SK-N-SH (cell line): ENCODE results near the gene PCSK5.

ENCODE experiments used
- CTCF ChIP-seq: fragments of 200-600 bp; sonication (generic); IDR thresholded peaks from 2 replicates; pipeline ENCODE4 v1.6.1; 2017; ENCODE audit warnings: antibody characterized with exemption, mild to moderate bottlenecking, moderate library complexity
- EP300 ChIP-seq, 2 experiments: IDR thresholded peaks; 2 replicates each; pipeline versions ENCODE4 v1.4.0 to v1.6.1; 2012; ENCODE audit warnings: borderline replicate concordance in 1 of 2, low read depth in 1 of 2, low read length in 1 of 2
- EZH2phosphoT487 ChIP-seq: fragments of 200-600 bp; sonication (generic); IDR thresholded peaks from 2 replicates; pipeline ENCODE4 v1.6.1; 2017; ENCODE audit warnings: low read depth, mixed run types, mild to moderate bottlenecking, antibody characterized with exemption, moderate library complexity, borderline replicate concordance
- JUND ChIP-seq: IDR thresholded peaks from 2 replicates; pipeline ENCODE4 v1.4.0; 2012
- MEF2A ChIP-seq: IDR thresholded peaks from 2 replicates; pipeline ENCODE4 v1.4.0; 2012; ENCODE audit warnings: low read depth, borderline replicate concordance
- MXI1 ChIP-seq: IDR thresholded peaks from 2 replicates; pipeline ENCODE4 v1.6.1; 2012; ENCODE audit warnings: mild to moderate bottlenecking, low read depth, low read length, improper control_type of control experiment
- PBX3 ChIP-seq: IDR thresholded peaks from 2 replicates; pipeline ENCODE4; 2012
- POLR2AphosphoS5 ChIP-seq: IDR thresholded peaks from 2 replicates; pipeline ENCODE4 v1.6.1; 2012; ENCODE audit warnings: low read depth, low read length
- REST ChIP-seq: IDR thresholded peaks from 2 replicates; pipeline ENCODE4 v1.6.1; 2012; ENCODE audit warnings: mild to moderate bottlenecking, low read depth, low read length, moderate library complexity
- TAF1 ChIP-seq: IDR thresholded peaks from 2 replicates; pipeline ENCODE4 v1.6.1; 2012; ENCODE audit warnings: low read depth, mild to moderate bottlenecking, low read length, moderate library complexity, borderline replicate concordance
- TEAD4 ChIP-seq: IDR thresholded peaks from 2 replicates; pipeline ENCODE4 v1.4.0; 2012; ENCODE audit warnings: mild to moderate bottlenecking, borderline replicate concordance; ENCODE audit not compliant: insufficient read depth
- USF1 ChIP-seq: IDR thresholded peaks from 2 replicates; pipeline ENCODE4 v1.4.0; 2012; ENCODE audit warnings: low read depth, borderline replicate concordance
- USF2 ChIP-seq: fragments of 150-350 bp; IDR thresholded peaks from 2 replicates; pipeline ENCODE4 v1.6.1; 2017; ENCODE audit warnings: antibody characterized with exemption, low read length, low read depth, borderline replicate concordance

- TF ChIP-seq EP300 (IDR thresholded peaks at IDR 0.05; ENCODE audit: borderline replicate concordance in 1 of 2, low read depth in 1 of 2, low read length in 1 of 2) (no peak), TAF1 (no peak), TEAD4 (no peak), CTCF (no peak), EZH2phosphoT487 (no peak), JUND (no peak), USF2 (no peak), USF1 (no peak), MEF2A (no peak), PBX3 (no peak), POLR2AphosphoS5 (no peak), REST (no peak), MXI1 (no peak)
Measured at GRCh38 chr9:76007935-76008334, 117.5 kb downstream of the PCSK5 start.
